BJ (cell line): ENCODE data around the gene PHACTR1. TPM values are rescaled to one million over a fixed set of nuclear protein-coding genes. Genes with fewer than 3 reads are reported as not detected.

Experiments used
- CTCF ChIA-PET: fragments of 350-600 bp; formaldehyde crosslinking; extraction: SDS; loops from one replicate; lab custom pipeline; 2021; ENCODE audit warnings: antibody characterized with exemption, inconsistent platforms; lab: Yijun Ruan, JAX
- POLR2A ChIA-PET: fragments of 300-600 bp; sonication (Branson Sonifier 250); formaldehyde crosslinking; extraction: SDS; loops from one replicate; lab custom pipeline; 2021; ENCODE audit warnings: antibody characterized with exemption; lab: Charles Lee
- DNase-seq: peaks from one replicate; pipeline ENCODE4 v3.0.0-alpha.2; 2011; ENCODE audit warnings: low read depth
- H3K27me3 ChIP-seq: 2 replicates; pipeline ENCODE4 v1.6.0; 2011; ENCODE audit warnings: low read length; ENCODE audit not compliant: control insufficient read depth, insufficient read depth
- H3K36me3 ChIP-seq: 2 replicates; pipeline ENCODE4 v1.5.1; 2011; ENCODE audit warnings: low read length; ENCODE audit not compliant: control insufficient read depth, insufficient read depth
- H3K4me3 ChIP-seq: 2 replicates; pipeline ENCODE4 v1.5.1; 2011; ENCODE audit warnings: low read depth, mild to moderate bottlenecking, control low read depth, low read length
- polyA plus RNA-seq: library from polyadenylated mRNA; depleted of rRNA; stranded (reverse); fragments of >200 nt; gene quantifications from 2 replicates; pipeline ENCODE4 v1.2.3, GENCODE V29; 2011
- TF ChIP-seq, protein P1 (sequence below): IDR thresholded peaks from 2 replicates; pipeline ENCODE4 v1.5.1; 2011; ENCODE audit warnings: low read depth, mild to moderate bottlenecking, control low read depth, inconsistent platforms, low read length, moderate library complexity; ENCODE audit not compliant: insufficient read depth

The PHACTR1 gene
- polyA plus RNA-seq, 1 experiment = 0.40 TPM

DNA sequence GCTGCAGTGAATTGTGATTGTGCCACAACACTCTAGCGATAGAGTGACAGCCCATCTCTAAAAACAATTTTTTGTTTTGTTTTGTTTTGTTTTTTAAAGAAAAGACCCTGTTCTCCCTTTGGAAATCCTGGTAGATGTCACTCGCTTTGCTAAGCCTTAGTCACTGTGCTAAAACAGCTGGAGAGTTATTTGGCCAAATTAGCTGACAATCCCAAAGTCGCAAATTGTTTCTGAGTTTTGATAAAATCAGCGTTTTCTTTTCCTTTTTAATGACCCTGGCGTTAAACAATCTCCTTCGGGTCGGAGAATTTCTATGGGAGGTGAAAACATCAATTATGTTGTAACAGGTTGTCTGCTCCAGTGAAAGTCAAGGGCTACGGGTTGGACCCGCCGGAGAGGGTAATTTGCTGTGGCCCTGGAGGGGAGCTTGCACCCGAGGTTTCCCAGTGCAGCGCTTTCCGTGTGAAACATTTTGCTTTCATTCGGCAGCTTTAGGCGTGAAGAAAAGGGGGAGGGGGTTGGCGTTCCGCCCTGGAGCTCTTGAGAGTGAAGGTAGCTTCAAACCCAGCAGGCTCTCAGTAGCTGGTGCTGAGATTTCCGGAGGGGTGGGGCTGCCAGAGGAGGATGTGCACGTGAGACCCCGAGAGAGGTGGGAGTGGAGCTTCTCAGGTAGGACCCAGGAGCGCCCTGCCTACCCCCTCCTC is 296.6 kb downstream of the PHACTR1 start:
- TF ChIP-seq, protein P1, sequence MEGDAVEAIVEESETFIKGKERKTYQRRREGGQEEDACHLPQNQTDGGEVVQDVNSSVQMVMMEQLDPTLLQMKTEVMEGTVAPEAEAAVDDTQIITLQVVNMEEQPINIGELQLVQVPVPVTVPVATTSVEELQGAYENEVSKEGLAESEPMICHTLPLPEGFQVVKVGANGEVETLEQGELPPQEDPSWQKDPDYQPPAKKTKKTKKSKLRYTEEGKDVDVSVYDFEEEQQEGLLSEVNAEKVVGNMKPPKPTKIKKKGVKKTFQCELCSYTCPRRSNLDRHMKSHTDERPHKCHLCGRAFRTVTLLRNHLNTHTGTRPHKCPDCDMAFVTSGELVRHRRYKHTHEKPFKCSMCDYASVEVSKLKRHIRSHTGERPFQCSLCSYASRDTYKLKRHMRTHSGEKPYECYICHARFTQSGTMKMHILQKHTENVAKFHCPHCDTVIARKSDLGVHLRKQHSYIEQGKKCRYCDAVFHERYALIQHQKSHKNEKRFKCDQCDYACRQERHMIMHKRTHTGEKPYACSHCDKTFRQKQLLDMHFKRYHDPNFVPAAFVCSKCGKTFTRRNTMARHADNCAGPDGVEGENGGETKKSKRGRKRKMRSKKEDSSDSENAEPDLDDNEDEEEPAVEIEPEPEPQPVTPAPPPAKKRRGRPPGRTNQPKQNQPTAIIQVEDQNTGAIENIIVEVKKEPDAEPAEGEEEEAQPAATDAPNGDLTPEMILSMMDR = no peak
- ChIA-PET POLR2A (no interaction called here), CTCF (no interaction called here)
- Histone ChIP-seq H3K36me3 (no peaks in the 10 kb centered on the region), H3K4me3 (peak overlapping the region; percentile 36), H3K27me3 (peaks cover 10% of the 10 kb centered on the region)
- no peak for DNase-seq

- DNase-seq = no peak
- Histone ChIP-seq H3K4me3 (peak overlapping the region; percentile 42), H3K36me3 (no peaks in the 10 kb centered on the region), H3K27me3 (peaks cover 10% of the 10 kb centered on the region)
- CTCF ChIA-PET = interaction anchor here (0.9 kb wide), 1 partner anchor 14 kb away, joined by 3 read pairs; no protein-coding TSS in a partner anchor
- POLR2A ChIA-PET = no interaction called here
- TF ChIP-seq, protein P1 = no peak
Observed at GRCh38 chr6:13013681-13014503, 297.3 kb downstream of the PHACTR1 start.

DNA sequence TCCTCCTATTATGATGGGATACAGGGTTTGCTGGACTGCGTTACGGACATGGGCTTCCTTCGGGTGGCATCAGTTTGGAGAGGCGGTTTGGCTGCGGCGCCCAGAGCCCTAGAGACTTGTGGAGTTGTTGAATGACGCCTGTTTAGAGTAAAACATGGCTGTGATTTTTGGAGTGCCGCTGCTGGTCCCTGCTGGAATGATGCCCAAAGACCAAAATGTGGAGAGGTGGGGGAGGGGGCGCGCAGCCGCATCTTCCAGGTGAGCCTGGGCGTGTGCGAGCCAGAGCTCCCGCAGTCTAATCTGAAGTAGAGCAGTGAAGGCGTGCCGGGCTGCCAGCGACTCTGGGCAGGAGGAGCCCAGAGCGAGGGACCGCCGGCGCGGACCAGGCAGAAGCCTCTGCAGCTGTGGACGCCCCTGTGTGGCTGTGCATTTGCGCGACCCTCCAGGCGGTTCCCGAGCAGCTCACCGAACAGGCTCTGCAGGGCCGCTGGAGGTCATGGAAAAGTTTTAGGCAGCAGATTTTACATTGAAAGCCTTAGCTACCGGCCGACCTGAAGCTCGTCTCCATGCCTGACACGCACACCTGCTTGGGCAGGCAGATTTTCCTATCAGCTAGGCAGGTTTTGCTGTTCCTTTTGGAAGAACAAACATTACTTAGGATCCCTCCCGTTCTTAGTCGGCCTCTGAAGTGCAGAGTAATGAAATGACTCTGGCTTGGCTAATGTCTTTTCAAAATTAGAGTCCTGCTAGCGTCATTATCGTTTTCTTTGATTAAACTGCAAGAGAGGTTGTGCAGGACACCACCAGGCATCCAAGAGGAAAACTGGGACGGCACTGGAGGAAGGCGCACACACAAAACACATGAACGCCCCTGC is 298.2 kb downstream of the PHACTR1 start:
- no peaks in the 10 kb centered on the region for H3K36me3 ChIP-seq
- H3K4me3 ChIP-seq = no peak overlapping the region
- no peak for DNase-seq
- H3K27me3 ChIP-seq = peaks cover 10% of the 10 kb centered on the region
- ChIA-PET CTCF (interaction anchor here (0.9 kb wide), 1 partner anchor 13 kb away, joined by 3 read pairs; no protein-coding TSS in a partner anchor), POLR2A (no interaction called here)
- TF ChIP-seq, protein P1 = no peak

DNA sequence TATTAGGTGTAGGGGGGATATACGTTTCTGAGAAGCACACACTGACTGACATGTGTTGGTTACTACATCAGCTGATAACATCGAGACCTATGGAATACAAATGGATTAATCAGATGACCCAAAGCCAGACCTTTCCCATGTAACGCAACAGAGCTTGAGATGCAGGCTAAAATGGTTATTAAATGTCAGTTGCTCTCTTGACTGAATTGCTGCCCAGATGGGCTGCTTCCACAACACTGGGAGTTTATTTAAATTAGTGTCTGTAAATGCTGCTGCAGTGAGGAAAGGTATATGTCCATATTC is 298.8 kb downstream of the PHACTR1 start:
- no peak overlapping the region for H3K4me3 ChIP-seq
- POLR2A ChIA-PET = no interaction called here
- no peak for DNase-seq
- TF ChIP-seq, protein P1 = no peak
- peaks cover 10% of the 10 kb centered on the region for H3K27me3 ChIP-seq
- CTCF ChIA-PET = no interaction called here
- no peaks in the 10 kb centered on the region for H3K36me3 ChIP-seq
